ENCODE measurements around the gene VAV3.
"Not testable (repeated sequence)": the region's sequence is repeated elsewhere in the genome, so short reads cannot be mapped to it uniquely, and the experiment has no call there.

Gene VAV3

GRCh38 chr1:107678993-107679392 is 286.0 kb downstream of the VAV3 start:
- no peak for DNase-seq

GRCh38 chr1:107677697-107678096 is 287.3 kb downstream of the VAV3 start:
- DNase-seq, result no peak

DNA sequence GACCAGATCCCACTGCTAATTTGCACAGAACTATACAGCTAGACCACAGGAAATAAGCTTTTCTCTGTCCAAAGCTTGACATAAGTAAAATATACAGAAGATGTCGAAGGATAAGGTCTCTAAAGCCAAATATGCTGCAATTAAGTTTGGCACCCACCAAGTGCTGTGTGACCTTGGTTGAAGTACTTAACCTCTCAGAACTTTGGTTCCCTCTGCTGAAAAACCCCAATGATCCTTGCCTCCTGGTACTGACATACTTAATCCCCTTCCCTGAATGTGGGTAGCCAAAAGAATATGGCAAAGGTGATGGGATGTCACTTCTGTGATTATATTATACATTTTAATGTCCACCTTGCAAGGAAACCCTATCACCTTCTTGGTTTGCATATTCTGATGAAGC is 290.5 kb downstream of the VAV3 start:
- DNase-seq, result no peak

DNA sequence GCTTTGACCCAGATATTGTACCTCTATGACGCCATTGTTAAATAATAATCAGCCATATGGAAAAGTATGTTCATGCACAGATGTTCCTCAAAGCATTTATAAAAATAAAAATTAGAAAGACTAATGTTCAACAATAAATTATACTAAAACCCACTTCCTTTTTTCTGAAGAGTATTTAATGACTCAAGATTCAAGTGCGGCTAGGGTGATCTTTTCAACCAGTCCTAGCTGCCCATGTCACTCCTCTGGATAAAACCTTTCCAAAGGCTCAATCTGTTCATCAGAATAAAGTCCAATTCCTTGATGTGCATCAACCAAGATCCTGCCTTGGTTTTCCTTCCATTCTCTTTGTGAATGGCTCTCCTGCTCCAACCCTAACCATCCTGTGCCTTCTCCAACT is 292.0 kb downstream of the VAV3 start:
- DNase-seq, result no peak

- no peak for DNase-seq
Measured at GRCh38 chr1:107670397-107671040, 294.5 kb downstream of the VAV3 start.

DNA sequence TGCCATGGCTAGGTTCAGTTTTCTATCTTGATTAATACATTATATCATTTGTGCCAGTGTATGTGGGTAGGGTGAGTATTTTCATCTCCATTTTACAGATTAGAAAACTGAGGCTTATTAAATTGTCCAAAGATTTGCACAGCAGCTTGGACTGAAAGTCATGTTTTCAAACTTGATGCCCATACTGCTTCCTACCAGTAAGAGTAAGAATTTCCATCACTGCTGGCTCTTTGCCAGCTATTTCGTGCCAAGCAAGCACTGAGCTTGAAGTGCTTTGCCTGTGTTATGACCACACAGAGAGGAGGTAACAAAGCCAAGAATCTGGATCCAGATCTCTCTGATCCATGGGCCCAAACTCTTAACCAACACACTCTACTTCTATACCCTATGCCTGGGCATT is 295.0 kb downstream of the VAV3 start:
- DNase-seq, result peak; percentile 86

DNA sequence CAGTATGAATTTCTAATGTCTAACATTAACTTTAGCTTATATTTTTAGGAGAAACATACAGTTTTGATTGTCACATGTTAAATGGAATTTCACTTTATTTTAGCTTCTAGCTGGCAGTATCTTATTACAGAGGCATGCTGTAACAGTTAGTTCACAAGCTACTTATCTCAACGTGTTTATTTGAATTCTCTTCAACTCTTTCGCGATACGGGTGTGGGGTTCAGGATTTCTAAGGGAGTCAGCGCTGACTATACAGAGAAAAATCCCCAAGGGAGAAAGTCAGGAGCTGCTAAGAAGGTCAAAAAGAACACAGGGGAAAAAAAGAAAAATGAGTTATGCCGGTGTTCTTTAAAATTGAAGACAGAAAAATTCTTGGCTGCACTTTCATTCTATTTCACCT is 296.2 kb downstream of the VAV3 start:
- DNase-seq, result no peak

DNA sequence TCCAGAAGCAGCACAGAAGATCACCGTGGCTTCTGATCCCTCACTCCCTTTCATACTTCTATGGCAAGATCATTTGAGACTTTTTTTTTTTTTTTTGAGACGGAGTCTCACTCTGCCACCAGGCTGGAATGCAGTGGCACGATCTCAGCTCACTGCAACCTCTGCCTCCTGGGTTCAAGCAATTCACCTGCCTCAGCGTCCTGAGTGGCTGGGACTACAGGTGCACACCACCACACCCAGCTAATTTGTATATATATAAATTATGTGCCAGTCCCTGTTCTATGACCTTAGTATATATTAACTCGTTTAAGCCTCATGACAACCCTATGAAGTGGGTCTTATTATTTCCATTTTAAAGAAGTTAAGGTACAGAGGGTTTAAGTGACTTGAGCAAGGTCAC is 298.5 kb downstream of the VAV3 start:
- DNase-seq, result no peak

DNA sequence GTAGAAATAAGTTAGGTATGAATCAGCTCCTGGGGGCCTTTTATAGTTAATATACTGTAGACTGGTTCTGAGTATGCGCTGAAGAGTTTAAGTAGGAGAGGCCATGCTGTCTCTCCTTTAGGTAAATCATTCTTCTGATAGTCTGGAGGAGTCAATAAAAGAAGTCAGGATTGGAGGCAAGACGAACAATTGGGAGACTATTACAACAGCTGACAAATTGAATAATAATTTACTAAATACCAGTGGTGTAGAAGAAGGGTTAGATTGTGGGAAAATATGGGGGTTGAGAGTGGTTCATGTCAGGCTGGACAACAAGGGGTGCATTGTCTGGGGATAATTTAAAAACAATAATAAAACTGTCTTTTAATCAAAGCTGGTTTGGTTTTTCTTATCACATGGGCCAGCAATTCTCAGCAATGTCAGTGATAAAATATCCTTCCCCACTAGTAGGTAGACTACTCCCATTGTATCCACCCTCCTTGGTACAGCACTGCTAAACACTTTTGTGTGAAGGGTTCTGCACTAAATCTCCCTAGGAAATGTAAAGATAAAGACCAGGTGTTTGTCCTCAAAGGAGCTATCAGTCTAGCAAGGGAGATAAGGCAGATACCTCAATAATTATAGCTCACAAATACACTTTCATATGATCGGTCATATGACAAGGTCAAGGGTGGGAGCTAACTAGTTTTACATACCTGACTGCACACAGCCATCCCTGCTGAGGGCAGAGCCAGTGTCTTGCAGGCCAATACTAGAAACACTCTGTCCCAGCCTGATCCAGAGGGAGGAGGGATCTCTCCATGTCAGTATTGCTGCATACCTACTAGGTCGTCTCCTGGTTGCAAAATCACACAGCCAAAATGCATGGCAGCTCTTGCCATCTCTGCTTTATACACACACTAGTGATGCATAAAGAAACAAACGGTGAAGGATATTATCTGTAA is 299.7 kb downstream of the VAV3 start:
- no peak for DNase-seq

DNA sequence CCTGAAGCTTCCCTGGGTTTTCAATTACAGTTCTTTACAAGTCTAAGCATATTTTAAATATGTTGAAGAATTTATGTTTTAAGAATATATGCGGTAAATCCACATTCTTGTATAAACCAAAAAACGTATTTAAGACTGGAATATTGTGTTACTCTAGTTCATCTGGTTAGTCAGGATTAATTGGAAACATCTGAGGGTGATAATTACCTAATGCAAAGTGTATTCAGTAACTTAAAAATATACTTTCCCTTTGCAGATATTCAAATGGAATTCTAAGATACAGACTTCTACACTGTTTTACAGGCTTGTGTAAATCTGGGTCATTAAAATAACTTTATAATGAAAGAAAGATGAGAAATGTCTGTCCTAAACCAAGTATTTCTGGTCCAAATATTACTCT is 302.0 kb downstream of the VAV3 start:
- no peak for DNase-seq

DNA sequence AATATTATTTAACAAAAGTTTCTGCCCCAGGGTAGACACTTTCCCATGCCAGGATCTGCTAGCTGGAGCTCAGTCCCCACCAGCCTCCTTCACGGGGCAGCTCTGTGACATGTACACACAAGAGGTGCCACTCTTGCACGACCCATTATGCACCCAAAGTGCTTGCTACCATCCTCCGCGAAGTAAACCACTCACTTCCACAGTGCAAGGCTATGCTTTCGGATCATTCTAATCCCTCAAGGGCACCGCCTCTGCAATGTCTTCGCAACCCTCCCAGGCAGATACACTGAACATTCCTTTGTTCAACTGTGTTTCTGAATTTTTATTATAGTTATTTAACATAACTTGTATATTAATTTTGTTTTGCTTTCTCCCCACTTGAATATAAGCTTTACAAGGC is 303.8 kb downstream of the VAV3 start:
- no peak for DNase-seq

DNA sequence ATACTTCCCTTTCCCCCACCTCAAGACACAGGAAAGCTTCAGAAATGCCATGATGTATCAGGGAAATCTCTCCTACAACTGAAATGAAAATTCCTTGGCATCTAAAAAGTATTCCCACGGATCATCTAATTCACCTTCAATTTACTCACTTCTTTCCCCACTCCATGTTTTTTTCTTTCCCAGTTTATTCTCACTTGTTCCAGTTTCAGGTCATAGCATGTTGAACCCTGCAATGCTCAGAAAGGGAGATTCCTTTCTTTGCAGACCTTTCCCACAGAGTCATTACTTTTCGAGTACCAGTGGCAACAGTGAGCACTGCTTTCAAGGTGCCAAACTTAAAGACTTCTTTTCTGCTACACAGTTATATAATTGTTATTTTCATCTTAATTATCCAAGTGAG is 305.0 kb downstream of the VAV3 start:
- DNase-seq, result no peak

DNA sequence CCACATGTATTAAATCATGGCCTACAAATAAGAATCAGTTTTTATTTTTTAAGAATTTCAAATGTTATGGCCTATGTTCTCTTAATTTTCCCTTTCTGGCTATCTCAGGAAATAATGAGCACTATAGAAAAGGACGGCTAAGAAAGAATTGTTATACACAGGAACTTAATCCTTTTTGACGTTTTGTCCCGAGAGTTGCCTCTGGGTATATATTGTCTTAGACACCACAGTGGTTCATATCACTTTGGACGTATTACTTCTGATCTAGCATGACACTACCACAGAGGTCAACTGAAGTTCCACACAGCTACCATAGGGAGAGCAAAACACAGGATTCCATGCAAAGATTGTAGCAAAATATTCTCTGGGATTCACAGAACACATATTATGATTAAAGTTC is 307.6 kb downstream of the VAV3 start:
- DNase-seq, result no peak

DNA sequence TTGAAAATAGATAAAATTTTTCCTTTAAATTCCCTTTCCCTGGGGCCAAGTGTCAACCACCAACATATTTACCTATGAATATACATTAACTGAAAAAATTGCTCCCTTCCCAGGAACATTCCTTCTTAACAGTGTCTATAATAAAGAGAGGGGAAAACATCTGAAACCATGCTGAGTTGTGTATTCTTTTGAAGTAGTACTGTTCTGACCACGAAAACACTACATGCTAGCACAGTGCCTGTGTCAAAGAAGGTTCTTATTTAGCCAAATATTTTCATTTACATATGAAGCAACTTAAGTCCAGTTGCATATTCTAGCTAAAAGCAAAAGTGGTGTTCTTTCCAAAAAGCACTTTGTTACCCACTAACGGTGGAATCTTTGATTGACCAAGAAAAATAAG is 311.2 kb downstream of the VAV3 start:
- DNase-seq, result no peak

DNA sequence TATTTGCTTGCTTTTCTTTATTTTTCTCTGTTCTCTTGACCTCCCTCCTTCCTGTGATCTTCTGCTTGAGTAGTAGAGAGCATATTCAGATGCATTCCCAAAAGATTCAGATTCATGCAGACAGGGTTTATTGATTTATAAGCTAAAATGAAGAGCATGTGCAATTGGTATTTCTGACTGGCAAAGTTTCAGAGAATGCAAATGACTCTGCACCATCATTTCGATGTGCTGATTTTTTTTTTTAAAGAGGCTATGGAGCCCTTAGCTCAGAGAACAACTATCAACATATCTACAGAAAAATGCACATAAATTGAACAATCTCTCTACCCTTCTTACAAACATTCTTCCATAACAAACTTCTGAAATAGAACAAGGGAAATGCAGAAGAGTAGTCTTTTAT is 312.0 kb downstream of the VAV3 start:
- no peak for DNase-seq

DNA sequence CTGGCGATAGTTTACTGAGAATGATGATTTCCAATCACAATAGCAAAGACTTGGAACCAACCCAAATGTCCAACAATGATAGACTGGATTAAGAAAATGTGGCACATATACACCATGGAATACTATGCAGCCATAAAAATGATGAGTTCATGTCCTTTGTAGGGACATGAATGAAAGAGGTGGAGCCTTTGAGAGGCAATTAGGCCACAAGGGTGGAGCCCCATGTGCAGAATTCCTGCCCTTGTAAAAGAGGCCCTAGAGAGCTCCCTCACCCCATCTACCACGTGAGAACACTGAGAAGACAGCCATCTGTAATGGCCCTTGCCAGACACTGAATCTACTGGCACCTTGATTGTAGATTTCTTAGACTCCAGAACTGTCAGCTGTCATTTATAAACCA is 314.2 kb downstream of the VAV3 start:
- not testable (repeated sequence) for DNase-seq

DNA sequence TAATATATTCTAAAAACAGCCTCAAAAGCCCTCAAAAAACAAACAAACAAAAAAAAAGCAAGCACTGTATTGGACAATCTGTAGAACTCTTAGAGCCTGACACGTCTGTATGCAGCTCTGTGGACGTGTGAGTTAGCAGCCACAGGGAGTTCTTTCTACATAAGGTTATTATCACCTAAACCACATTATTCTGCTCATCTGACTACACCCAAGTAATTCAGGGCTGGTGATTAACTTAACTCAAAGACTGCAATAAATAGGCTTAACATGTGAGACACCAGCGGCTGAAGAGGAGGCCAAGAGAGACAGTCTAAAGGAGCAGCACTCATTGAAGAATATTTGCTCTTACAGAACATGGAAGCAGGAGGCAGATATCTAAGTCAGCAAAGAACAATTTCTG is 316.0 kb downstream of the VAV3 start:
- no peak for DNase-seq

- no peak for DNase-seq
Measured at GRCh38 chr1:107648071-107648470, 316.9 kb downstream of the VAV3 start.

GRCh38 chr1:107647012-107647411 is 318.0 kb downstream of the VAV3 start:
- DNase-seq, result no peak

- DNase-seq, result no peak
Measured at GRCh38 chr1:107643766-107644165, 321.2 kb downstream of the VAV3 start.

GRCh38 chr1:107640207-107640606 is 324.8 kb downstream of the VAV3 start:
- no peak for DNase-seq

GRCh38 chr1:107637101-107637500 is 327.9 kb downstream of the VAV3 start:
- no peak for DNase-seq

- DNase-seq, result no peak
Measured at GRCh38 chr1:107633596-107633995, 331.4 kb downstream of the VAV3 start.

DNA sequence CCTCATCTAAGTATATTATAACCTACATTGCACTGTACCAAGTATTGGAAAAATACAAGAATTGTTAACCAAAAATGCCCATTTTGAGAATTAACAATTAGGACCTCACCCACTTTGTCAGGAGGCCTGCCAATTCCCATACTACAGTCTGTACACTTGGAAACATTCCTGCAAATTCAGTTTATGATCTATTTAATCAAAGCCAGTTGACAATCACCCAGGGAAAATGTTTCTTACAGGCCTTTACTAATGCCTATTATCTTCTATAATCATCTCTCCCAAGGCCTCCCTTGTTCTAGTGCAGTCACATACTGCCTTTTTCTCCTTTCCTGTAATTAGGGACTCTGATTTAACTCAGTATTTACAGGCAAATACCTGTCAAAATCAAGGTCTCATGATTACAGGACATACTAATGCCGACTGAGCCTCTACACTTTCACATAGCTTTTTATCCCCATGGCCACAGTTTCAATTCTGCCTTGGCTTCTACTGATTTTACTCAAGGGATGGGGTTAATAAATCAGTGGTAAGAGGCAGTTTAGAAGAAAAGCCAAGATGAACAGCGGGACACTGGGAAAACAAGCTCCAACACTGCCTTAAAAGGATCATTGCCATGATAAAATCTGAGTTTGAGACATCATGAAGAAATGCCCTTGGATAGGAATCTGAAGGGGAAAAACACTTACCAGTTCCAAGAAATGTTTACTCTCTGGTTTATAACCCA is 338.7 kb downstream of the VAV3 start:
- no peak for DNase-seq

Data from DMS 273 treated with DMSO at 0.1 percent for 48 hours (cell line).